ENCODE results near the gene SHOC2. TPM values are rescaled to one million over a fixed set of nuclear protein-coding genes. Genes with fewer than 3 reads are reported as not detected.

Gene SHOC2
- total and polyA plus RNA-seq, 2 of the 13 experiments (the other 11 are each of a cell fraction or from before 2014, with no cell fraction given) = 8.6 to 25.5 TPM

GRCh38 chr10:110931769-110932381 lies 12.5 kb downstream of the SHOC2 start:
- peaks cover 90% of the 10 kb centered on the region for H3K79me2 ChIP-seq (ENCODE audit: insufficient read depth, low read length)
- BruUV-seq (replicated peaks) = no TSS peak
- CTCF ChIA-PET (ENCODE audit: low intra/inter-chr PET ratio, low total read pairs) = no interaction called here
- H3K9ac ChIP-seq (ENCODE audit: insufficient read depth, low read depth, low read length) = no peak overlapping the region
- in situ Hi-C loops (cut with HindIII; ENCODE audit: extremely low pct_ligation_motif_present, low pct_unique_long_range_greater_than_20kb) = no loop called here
- H2AFZ ChIP-seq (ENCODE audit: low read length) = no peak overlapping the region
- no peaks in the 10 kb centered on the region; a peak in 2 of 5 replicates for H3K36me3 ChIP-seq (replicated peaks in 1 of 2; ENCODE audit: control insufficient read depth in 1 of 2, insufficient read depth in 2 of 2, low read length in 2 of 2)
- H4K20me1 ChIP-seq (ENCODE audit: insufficient read depth, low read length) = peaks cover 16% of the 10 kb centered on the region; the same call in 1 of the 2 replicates
- TF ChIP-seq SPEN (CRISPR knock-in tag; IDR thresholded peaks at IDR 0.05; ENCODE audit: low read depth) = no peak
- TF ChIP-seq SMAD1 (CRISPR knock-in tag; IDR thresholded peaks at IDR 0.05; ENCODE audit: borderline replicate concordance, low read depth) = no peak
- TF ChIP-seq, protein P1, sequence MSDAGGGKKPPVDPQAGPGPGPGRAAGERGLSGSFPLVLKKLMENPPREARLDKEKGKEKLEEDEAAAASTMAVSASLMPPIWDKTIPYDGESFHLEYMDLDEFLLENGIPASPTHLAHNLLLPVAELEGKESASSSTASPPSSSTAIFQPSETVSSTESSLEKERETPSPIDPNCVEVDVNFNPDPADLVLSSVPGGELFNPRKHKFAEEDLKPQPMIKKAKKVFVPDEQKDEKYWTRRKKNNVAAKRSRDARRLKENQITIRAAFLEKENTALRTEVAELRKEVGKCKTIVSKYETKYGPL (CRISPR knock-in tag; IDR thresholded peaks at IDR 0.05) = no peak
- TF ChIP-seq KDM6A (CRISPR knock-in tag; IDR thresholded peaks at IDR 0.05; ENCODE audit: low read depth) = no peak
- TF ChIP-seq ZNF615 (CRISPR knock-in tag; IDR thresholded peaks at IDR 0.05; ENCODE audit: borderline replicate concordance) = no peak
- TF ChIP-seq FOXP1 (IDR thresholded peaks at IDR 0.05) = no peak
- no peak for TF ChIP-seq FOXP1 (CRISPR knock-in tag; IDR thresholded peaks at IDR 0.05)
- TF ChIP-seq ZZZ3 (CRISPR knock-in tag; IDR thresholded peaks at IDR 0.05; ENCODE audit: borderline replicate concordance) = no peak
- no peak for TF ChIP-seq ZNF572 (CRISPR knock-in tag; IDR thresholded peaks at IDR 0.05)
- no peak for TF ChIP-seq NKX3-1 (CRISPR knock-in tag; IDR thresholded peaks at IDR 0.05)
- no peak for TF ChIP-seq TIGD3 (CRISPR knock-in tag; IDR thresholded peaks at IDR 0.05; ENCODE audit: borderline replicate concordance)
- TF ChIP-seq, protein P2, sequence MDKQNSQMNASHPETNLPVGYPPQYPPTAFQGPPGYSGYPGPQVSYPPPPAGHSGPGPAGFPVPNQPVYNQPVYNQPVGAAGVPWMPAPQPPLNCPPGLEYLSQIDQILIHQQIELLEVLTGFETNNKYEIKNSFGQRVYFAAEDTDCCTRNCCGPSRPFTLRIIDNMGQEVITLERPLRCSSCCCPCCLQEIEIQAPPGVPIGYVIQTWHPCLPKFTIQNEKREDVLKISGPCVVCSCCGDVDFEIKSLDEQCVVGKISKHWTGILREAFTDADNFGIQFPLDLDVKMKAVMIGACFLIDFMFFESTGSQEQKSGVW (CRISPR knock-in tag; IDR thresholded peaks at IDR 0.05; ENCODE audit: borderline replicate concordance) = no peak
- no peak for TF ChIP-seq ZNF180 (CRISPR knock-in tag; IDR thresholded peaks at IDR 0.05; ENCODE audit: borderline replicate concordance, low read depth)
- TF ChIP-seq ZBTB46 (CRISPR knock-in tag; IDR thresholded peaks at IDR 0.05; ENCODE audit: borderline replicate concordance) = no peak
- TF ChIP-seq ZSCAN12 (CRISPR knock-in tag; IDR thresholded peaks at IDR 0.05) = no peak
- no peak for TF ChIP-seq TCF7 (IDR thresholded peaks at IDR 0.05; ENCODE audit: low read depth)
- TF ChIP-seq, protein P3, sequence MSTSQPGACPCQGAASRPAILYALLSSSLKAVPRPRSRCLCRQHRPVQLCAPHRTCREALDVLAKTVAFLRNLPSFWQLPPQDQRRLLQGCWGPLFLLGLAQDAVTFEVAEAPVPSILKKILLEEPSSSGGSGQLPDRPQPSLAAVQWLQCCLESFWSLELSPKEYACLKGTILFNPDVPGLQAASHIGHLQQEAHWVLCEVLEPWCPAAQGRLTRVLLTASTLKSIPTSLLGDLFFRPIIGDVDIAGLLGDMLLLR (CRISPR knock-in tag; IDR thresholded peaks at IDR 0.05) = no peak
- H3K4me1 ChIP-seq (ENCODE audit: insufficient read depth, low read length) = no peaks in the 10 kb centered on the region
- H3K4me3 ChIP-seq (replicated peaks in 1 of 3; ENCODE audit: insufficient read depth in 1 of 3, low read depth in 2 of 3, low read length in 3 of 3) = no peak overlapping the region
- 91% methylated on average over 1 of the region's 1 CpG for WGBS (ENCODE audit: low lambda C conversion rate)
- no peak overlapping the region for H3K4me2 ChIP-seq (ENCODE audit: low read depth, low read length)
- FAIRE-seq (no peak), DNase-seq (ENCODE audit: low spot score) (no peak), ATAC-seq (no peak)
- H3K9me3 ChIP-seq (ENCODE audit: low read length) = no peaks in the 10 kb centered on the region
- no peaks in the 10 kb centered on the region for H3K27me3 ChIP-seq (ENCODE audit: control insufficient read depth in 1 of 2, insufficient read depth in 2 of 2, low read length in 2 of 2)
- H3K27ac ChIP-seq (ENCODE audit: extremely low read length, insufficient read depth, low read length) = no peak overlapping the region
- intact Hi-C loops (cut with micrococcal nuclease; ENCODE audit: unreplicated experiment) = no loop called here
- POLR2A ChIA-PET = interaction anchor here (1.7 kb wide), 1 partner anchor 13 kb away, joined by 7 read pairs; the partner anchor contains the start of genes BBIP1 and SHOC2
